ENCODE data around the gene SELENOP.

DNA sequence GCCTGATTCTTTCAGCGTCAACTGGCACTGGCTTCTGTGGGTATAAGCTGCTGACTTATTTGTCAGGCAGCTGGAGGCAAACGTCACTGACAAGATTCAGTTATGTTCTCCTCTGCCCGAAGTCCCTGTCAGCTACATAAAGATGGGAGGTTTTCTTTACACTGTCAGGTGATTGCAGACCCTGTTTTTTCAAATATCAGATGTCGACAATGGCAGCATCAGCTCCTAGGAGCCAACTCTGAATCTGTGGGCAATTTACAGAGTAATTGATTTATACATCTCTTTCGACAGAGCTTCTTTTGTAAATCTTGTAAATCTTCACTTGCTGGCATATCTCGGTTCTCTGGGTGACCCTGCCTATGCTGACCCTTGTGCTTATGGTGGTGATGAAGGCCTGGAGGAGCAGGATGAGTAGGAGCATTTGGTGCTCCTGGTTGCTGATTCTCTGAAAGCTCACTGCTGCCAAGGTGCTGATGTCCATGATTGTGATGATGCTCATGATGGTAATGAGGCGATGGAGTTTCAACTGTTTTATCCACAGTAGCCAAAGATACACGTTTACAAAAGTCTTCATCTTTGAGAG, 10.9 kb downstream of the SELENOP start:
- no peak for TF ChIP-seq YY1 (IDR thresholded peaks at IDR 0.05; ENCODE audit: insufficient read depth, insufficient read length)
- no peak for TF ChIP-seq ZNF274 (IDR thresholded peaks at IDR 0.05; ENCODE audit: low read depth, low read length)
- TF ChIP-seq SUZ12 (IDR thresholded peaks at IDR 0.05; ENCODE audit: extremely low read depth, insufficient read depth, insufficient read length) = no peak

Data from NT2/D1 (cell line).